SK-N-MC (cell line): ENCODE results near the gene ZFYVE28.
"Not testable (repeated sequence)": the region's sequence is repeated elsewhere in the genome, so short reads cannot be mapped to it uniquely, and the experiment has no call there.

Source experiments
- DNase-seq: peaks from one replicate; pipeline ENCODE4 v3.0.0-alpha.2; 2011; ENCODE audit warnings: low read depth, low spot score
- H3K27ac ChIP-seq: fragments of 200-600 bp; sonication (generic); 2 replicates; pipeline ENCODE4 v1.5.1; 2016; ENCODE audit warnings: mixed run types
- H3K36me3 ChIP-seq: fragments of 200-600 bp; sonication (generic); 2 replicates; pipeline ENCODE4 v1.6.1; 2017; ENCODE audit warnings: antibody characterized with exemption, low read length, mixed read lengths; ENCODE audit not compliant: insufficient read depth
- H3K4me3 ChIP-seq: fragments of 200-600 bp; sonication (generic); 2 replicates; pipeline ENCODE4 v1.5.1; 2016
- H3K9ac ChIP-seq: fragments of 200-600 bp; sonication (generic); 2 replicates; pipeline ENCODE4 v1.8.0; 2017; ENCODE audit warnings: mixed run types, mixed read lengths; ENCODE audit not compliant: insufficient read length
- H3K9me3 ChIP-seq: fragments of 200-600 bp; sonication (generic); 2 replicates; pipeline ENCODE4 v1.6.1; 2017; ENCODE audit warnings: low read depth, mild to moderate bottlenecking, antibody characterized with exemption, low read length, moderate library complexity, mixed read lengths
- EZH2 ChIP-seq: fragments of 200-600 bp; sonication (generic); IDR thresholded peaks from one replicate; pipeline ENCODE4 v1.6.1; 2017; ENCODE audit warnings: antibody characterized with exemption
- FOXP2 ChIP-seq: optimal IDR thresholded peaks from 2 replicates; pipeline ENCODE3; 2011; ENCODE audit warnings: mild to moderate bottlenecking, moderate library complexity; ENCODE audit not compliant: insufficient read depth; ENCODE audit errors: extremely low read length, control extremely low read depth
- POLR2AphosphoS5 ChIP-seq: IDR thresholded peaks from 2 replicates; pipeline ENCODE4 v1.6.1; 2012; ENCODE audit warnings: mild to moderate bottlenecking, low read depth, low read length, borderline replicate concordance

The ZFYVE28 gene

GRCh38 chr4:2417765-2418649 is at the start of gene ZFYVE28:
Gene ZFYVE28 (minus strand): TSS chr4:2418645. CDS start chr4:2418323, 322 bp downstream.
- H3K9me3 ChIP-seq, result no peaks in the 10 kb centered on the region
- no peak for DNase-seq
- no peaks in the 10 kb centered on the region for H3K36me3 ChIP-seq
- peak within 1 kb of the TSS; percentile 83 for H3K4me3 ChIP-seq
- H3K27ac ChIP-seq, result no peak within 1 kb of the TSS
- TF ChIP-seq FOXP2, result no peak
- no peak for TF ChIP-seq EZH2
- TF ChIP-seq POLR2AphosphoS5, result no peak; the same call in 1 of the 2 replicates
- H3K9ac ChIP-seq, result peak within 1 kb of the TSS; percentile 5

- not testable (repeated sequence) for H3K27ac ChIP-seq, H3K36me3 ChIP-seq, H3K9me3 ChIP-seq, DNase-seq, H3K9ac ChIP-seq, H3K4me3 ChIP-seq
Observed at GRCh38 chr4:2465544-2465943, 47.1 kb upstream of the ZFYVE28 start.

- Histone ChIP-seq H3K9me3 (no peaks in the 10 kb centered on the region), H3K9ac (no peak overlapping the region), H3K27ac (no peak overlapping the region), H3K4me3 (no peak overlapping the region), H3K36me3 (no peaks in the 10 kb centered on the region)
- no peak for DNase-seq
- TF ChIP-seq FOXP2, result no peak
- no peak for TF ChIP-seq EZH2
- TF ChIP-seq POLR2AphosphoS5, result no peak
Observed at GRCh38 chr4:2465032-2465431, 46.6 kb upstream of the ZFYVE28 start.

- TF ChIP-seq EZH2, result no peak
- TF ChIP-seq FOXP2, result no peak
- no peak for TF ChIP-seq POLR2AphosphoS5
- Histone ChIP-seq H3K36me3 (no peaks in the 10 kb centered on the region), H3K9ac (no peak overlapping the region), H3K4me3 (peak overlapping the region; percentile 76), H3K9me3 (no peaks in the 10 kb centered on the region), H3K27ac (no peak overlapping the region)
- no peak for DNase-seq
Observed at GRCh38 chr4:2462992-2463762, 44.7 kb upstream of the ZFYVE28 start.

- Histone ChIP-seq H3K36me3 (no peaks in the 10 kb centered on the region), H3K27ac (no peak overlapping the region), H3K9me3 (no peaks in the 10 kb centered on the region), H3K9ac (peak overlapping the region; percentile 41), H3K4me3 (peak overlapping the region; percentile 76)
- TF ChIP-seq FOXP2 (no peak), POLR2AphosphoS5 (no peak), EZH2 (no peak)
- DNase-seq, result no peak
Observed at GRCh38 chr4:2462218-2462991, 44.0 kb upstream of the ZFYVE28 start.

GRCh38 chr4:2461246-2461960 is 43.0 kb upstream of the ZFYVE28 start:
- H3K4me3 ChIP-seq, result no peak overlapping the region
- no peaks in the 10 kb centered on the region for H3K9me3 ChIP-seq
- no peak overlapping the region for H3K27ac ChIP-seq
- no peak overlapping the region for H3K9ac ChIP-seq
- no peak for TF ChIP-seq POLR2AphosphoS5
- TF ChIP-seq EZH2, result no peak
- TF ChIP-seq FOXP2, result no peak
- H3K36me3 ChIP-seq, result no peaks in the 10 kb centered on the region
- no peak for DNase-seq

- Histone ChIP-seq H3K27ac (no peak overlapping the region), H3K9ac (no peak overlapping the region), H3K9me3 (no peaks in the 10 kb centered on the region), H3K4me3 (no peak overlapping the region), H3K36me3 (no peaks in the 10 kb centered on the region)
- no peak for DNase-seq
- TF ChIP-seq POLR2AphosphoS5 (no peak), FOXP2 (no peak), EZH2 (no peak)
Observed at GRCh38 chr4:2459589-2460349, 41.3 kb upstream of the ZFYVE28 start.
